Ramos (cell line): Measurements from ENCODE around the gene AK5.

Source experiments
- in situ Hi-C: fragments of 300-500 bp; cut with MboI; formaldehyde crosslinking; loops from one replicate; pipeline ENCODE4 v1.14.3; 2022; ENCODE audit warnings: low sequenced_read_pairs; ENCODE audit not compliant: unreplicated experiment

The AK5 gene

GRCh38 chr1:77281491-77282186 lies at the start of gene AK5:
TSS of gene AK5 (plus strand) at chr1:77282019. CDS start at chr1:77282314, 295 bp downstream.
- in situ Hi-C loops: no loop called here

DNA sequence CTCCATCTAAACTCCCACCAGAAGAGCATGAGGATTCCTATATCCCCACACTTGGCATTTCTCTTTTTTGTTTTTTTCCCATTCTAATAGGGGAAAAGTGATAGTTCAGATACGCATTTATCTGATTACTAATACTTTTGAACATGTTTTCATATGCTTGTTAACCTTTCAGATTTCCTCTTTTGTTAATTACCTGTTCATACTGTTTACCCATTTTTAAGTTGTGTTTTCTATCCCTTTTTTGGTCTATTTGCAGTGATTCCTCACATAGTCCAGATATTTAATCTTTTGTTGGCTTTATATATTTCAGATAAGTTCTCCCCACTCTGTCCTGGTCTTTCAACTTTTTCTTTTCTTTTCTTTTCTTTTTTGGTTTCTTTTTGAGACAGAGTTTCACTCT lies 49.0 kb upstream of the AK5 start:
- in situ Hi-C loops: no loop called here

DNA sequence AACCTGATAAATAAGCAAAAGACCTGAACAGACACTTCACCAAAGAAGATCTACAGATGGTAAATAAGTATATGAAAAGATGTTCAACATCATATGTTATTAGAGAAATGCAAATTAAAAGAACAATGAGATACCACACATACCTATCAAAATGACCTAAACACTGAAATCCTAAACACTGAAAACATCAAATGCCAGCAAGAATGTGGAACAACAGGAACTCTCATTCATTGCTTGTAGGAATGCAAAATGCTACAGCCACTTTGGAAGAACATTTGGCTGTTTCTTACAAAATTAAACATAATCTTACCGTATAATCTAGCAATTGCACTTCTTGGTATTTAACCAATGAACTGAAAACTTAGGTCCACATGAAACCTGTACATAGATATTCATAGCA lies 47.7 kb upstream of the AK5 start:
- in situ Hi-C loops: no loop called here

DNA sequence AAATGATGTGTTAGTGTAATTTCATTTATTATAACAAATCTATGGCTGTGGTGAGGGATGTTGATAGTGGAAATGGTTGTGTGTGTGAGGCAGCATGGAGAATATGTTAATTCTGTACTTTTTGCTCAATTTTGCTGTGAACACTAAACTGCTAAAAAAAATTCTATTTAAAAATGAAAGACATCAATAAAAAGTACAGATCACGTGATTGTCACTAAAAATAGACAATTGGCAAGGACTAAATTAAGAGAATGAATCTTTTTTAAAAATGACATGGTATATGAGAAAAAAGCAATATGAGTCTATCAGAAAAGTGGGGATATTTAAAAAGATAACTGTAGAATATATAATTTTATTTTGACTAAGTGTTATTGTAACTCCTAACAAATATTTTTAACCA lies 46.9 kb upstream of the AK5 start:
- in situ Hi-C loops: no loop called here

DNA sequence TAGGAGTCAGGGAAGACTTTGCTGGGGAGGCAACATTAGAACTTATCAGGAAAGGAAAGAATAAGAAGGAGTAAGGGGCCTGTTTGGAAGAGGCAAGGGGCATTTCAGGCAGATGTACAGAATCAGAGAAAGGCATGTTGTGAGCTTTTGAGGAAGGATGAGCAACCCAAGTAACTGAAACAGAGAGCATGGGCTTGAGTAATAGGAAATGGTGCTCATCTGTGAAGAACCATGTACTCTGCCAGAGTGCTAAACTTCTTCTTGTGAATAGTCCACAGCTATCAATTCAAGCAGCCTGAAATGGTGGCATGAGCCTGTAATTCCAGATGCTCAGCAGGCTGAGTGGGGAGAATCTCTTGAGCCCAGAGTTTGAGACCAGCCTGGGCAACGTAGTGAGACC lies 43.4 kb upstream of the AK5 start:
- in situ Hi-C loops: no loop called here

DNA sequence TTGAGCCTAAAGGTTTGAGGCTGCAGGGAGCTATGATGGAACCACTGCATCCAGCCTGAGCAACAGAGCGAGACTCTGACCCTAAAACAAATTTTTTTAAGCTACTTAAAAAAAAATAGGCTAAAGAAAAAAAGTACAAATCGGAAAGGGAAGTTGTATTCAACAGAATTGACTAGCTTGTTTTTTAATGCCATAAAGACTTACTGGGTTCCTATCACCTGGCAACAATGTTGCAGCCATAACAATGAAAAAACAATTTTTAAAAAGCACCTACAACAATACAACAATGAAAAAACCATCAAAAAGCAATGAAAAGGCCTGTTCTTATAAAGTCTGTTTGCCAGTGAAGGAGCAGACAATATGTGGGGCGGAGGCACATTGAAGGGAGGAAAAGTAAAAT lies 42.5 kb upstream of the AK5 start:
- in situ Hi-C loops: no loop called here

- in situ Hi-C loops: no loop called here
These were observed 36.0 kb upstream of the AK5 start for GRCh38 chr1:77245830-77246229.

GRCh38 chr1:77250126-77250525 lies 31.7 kb upstream of the AK5 start:
- in situ Hi-C loops: no loop called here

GRCh38 chr1:77253211-77253610 lies 28.6 kb upstream of the AK5 start:
- in situ Hi-C loops: no loop called here

DNA sequence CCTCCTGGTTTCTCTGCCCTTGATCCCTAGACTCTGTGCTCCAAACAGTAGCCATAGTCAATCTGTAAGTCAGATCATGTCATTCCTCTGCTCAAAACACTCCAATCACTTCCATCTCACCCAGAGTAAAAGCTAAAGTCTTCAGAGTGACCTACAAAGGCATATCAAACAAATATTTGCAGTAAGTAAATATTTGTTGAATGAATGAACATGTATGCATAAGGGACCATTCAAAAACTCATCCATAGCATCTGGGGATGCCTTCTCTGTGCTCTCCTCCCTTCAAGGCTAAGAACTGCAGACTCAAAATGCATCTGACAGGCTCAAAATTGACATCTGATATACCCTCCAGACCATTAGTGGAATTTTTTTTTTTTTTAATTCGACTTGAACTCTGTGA lies 18.1 kb upstream of the AK5 start:
- in situ Hi-C loops: no loop called here

DNA sequence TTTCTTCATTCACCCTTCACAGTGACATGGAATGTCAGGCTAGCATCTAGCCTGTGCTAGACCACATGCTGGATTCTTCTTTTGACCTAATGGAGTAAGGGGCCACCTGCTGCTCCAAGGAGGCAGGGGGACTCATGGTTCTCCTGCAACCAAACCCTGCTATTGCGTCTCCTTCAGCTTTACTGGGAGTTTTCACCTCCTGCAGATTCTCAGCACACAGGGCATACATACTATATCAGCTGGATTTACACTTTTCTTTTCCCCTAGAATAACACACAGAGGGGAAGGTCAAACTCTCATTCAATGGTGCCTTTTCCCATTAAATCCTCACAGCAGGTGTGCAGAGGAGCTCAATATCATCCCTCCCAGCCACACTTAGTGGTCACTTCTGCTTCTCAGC lies 16.6 kb upstream of the AK5 start:
- in situ Hi-C loops: no loop called here

- in situ Hi-C loops: no loop called here
These were observed 14.8 kb upstream of the AK5 start for GRCh38 chr1:77267035-77267434.

- in situ Hi-C loops: no loop called here
These were observed 9.8 kb upstream of the AK5 start for GRCh38 chr1:77271852-77272580.

- in situ Hi-C loops: no loop called here
These were observed 7.9 kb upstream of the AK5 start for GRCh38 chr1:77273891-77274290.

GRCh38 chr1:77275194-77275593 lies 6.6 kb upstream of the AK5 start:
- in situ Hi-C loops: no loop called here

DNA sequence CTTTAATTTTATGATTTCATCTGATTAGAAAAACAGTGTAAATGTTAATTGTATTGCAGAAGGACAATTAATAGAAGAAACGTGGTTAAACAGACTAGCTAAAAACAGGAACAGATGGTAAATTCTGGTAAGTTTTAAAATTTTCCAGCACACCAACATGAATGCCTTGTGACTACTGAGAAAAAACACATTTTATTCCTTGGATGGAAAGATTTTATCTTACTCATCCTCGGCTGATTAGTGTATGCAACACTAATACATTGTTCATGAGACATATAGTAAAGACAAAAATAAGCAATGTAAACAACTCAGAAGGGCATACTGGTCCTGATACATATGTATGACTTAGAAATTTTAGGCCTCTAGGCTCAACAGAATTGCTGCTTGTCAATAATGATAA lies 4.9 kb upstream of the AK5 start:
- in situ Hi-C loops: no loop called here

DNA sequence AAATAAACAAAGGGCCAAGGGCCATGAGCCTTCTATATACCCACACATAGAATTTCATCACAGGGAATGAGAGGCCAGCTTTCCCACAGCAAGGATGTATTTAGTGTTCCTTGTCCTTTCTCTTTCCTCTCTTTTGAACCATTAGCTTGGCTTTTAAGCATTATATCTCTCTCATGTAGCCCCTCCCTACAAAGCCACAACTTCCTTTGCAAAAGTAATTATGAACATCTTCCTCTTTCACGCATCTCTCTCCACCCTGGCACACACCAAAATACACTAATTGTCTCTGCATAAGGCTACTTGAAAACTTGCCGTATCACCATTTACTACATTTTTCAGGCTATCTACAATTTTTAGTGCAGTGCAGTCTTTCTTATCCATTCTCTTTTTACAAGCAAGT lies 1.9 kb upstream of the AK5 start:
- in situ Hi-C loops: no loop called here

DNA sequence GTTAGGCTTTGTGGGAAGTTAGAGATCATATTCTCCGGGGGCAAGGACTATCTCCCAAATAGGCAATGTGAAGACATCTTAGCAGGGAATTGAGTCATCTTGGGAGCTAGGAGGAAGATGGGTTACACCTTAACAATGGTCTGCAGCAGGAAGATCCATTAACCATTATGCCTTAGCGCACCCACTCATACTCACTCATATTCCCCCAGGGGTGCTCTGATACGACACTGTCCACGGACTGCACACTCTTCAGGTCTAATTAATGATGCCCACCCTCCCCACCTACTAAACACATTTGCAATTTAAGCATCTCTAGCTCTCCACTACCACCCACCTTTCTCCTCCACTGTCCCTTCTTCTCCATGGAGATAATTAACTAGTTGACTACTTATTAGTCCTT lies 857 bp upstream of the AK5 start:
- in situ Hi-C loops: no loop called here

DNA sequence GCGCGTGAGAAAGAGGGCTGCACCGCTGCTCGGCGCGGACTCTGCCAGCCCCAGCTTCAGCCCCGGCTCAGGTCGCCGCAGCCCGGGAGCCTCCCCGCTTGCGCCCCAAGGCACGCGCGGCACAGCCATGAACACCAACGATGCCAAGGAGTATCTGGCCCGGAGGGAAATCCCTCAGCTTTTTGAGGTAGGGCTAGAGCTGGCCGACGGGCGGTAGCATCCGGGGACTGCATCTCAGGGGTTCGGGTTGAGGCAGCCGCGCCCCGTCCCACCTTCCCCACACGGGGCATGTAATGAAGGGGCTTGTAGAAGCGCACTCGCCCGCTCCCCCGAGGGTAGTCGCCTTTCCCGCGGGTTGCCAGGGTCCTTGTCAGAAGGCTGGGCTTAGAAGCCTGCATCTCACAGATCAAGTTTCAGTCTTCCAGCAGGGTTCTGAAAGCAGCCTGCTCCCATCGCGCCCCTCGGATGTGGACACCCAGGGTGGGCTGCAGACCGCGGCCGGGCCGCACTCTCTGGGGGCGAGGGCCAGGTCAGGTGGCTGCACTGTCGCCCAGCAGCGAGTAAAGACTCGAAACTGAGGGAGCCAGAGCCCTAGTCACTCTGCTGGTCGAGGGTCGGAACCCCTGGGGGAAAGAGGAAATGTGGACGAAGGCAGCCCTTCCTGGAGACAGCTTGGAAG lies 507 bp downstream of the AK5 start:
- in situ Hi-C loops: no loop called here

GRCh38 chr1:77282866-77283539 lies 1.2 kb downstream of the AK5 start:
- in situ Hi-C loops: no loop called here
